ENCODE data around the gene SEPTIN5. TPM values are rescaled to one million over a fixed set of nuclear protein-coding genes. Genes with fewer than 3 reads are reported as not detected.
"Not testable (repeated sequence)": the region's sequence is repeated elsewhere in the genome, so short reads cannot be mapped to it uniquely, and the experiment has no call there.

The SEPTIN5 gene
- total RNA-seq, 1 experiment from 2014 or later = 2.0 TPM

DNA sequence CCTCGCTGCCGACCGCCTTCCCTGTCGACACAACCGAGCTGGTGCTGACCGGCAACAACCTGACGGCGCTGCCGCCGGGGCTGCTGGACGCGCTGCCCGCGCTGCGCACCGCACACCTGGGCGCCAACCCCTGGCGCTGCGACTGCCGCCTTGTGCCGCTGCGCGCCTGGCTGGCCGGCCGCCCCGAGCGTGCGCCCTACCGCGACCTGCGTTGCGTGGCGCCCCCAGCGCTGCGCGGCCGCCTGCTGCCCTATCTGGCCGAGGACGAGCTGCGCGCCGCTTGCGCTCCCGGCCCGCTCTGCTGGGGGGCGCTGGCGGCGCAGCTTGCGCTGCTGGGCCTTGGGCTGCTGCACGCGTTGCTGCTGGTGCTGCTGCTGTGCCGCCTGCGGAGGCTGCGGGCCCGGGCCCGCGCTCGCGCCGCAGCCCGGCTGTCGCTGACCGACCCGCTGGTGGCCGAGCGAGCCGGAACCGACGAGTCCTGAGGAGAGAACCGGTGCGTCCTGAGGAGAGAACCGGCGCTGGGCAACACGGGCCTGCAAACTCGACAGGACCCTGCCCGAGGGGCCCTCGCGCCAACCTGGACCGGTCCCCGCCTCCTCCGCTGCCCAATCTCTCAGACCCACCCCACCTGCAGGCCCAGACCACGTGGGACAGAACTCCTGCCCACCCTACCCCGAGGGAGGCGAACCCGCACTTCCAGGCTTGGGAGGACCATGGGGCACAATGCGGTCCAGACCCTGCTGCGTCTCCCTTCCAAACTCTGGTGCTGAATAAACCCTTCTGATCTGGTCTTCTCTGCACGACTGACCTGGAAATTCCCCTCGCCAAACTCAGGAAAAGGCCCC lies 9.9 kb downstream of the SEPTIN5 start:
- BruUV-seq (replicated peaks) = no TSS peak
- CTCF ChIA-PET = no interaction called here

DNA sequence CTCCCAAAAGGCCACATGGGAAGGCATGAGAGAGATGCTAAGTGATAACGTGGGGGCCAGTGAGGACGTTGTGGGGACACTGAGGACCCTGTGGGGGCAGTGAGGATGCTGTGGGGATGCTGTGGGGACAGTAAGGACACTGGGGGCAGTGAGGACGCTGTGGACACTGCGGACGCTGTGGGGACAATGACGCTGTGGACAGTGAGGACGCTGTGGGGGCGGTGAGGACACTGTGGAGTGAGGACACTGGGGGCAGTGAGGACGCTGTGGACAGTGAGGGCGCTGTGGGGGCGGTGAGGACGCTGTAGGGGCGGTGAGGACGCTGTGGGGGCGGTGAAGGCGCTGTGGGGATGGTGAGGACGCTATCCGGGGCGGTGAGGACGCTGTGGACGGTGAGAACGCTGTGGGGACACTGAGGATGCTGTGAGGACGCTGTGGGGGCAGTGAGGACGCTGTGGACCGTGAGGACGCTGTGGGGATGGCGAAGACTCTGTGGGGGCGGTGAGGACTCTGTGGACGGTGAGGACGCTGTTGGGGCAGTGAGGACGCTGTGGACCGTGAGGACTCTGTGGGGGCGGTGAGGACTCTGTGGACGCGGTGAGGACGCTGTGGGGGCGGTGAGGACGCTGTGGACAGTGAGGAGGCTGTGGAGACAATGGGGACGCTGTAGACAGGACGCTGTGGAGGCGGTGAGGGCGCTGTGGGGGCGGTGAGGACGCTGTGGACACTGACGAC lies 10.8 kb downstream of the SEPTIN5 start:
- H3K4me2 ChIP-seq = no peak overlapping the region
- H2AFZ ChIP-seq = no peak overlapping the region
- intact Hi-C loops (cut with micrococcal nuclease; ENCODE audit: unreplicated experiment) = no loop called here
- POLR2A ChIA-PET (ENCODE audit: unreplicated experiment) = no interaction called here
- BruUV-seq (replicated peaks) = no TSS peak
- H3K9me3 ChIP-seq (ENCODE audit: insufficient read depth, low read depth) = no peaks in the 10 kb centered on the region
- H3K27me3 ChIP-seq (ENCODE audit: insufficient read depth, low read depth) = 0 out of 2 replicates have a peak, but pooled peaks cover 3% of the 10 kb centered on the region
- CTCF ChIA-PET = no interaction called here
- TF ChIP-seq, protein P1, sequence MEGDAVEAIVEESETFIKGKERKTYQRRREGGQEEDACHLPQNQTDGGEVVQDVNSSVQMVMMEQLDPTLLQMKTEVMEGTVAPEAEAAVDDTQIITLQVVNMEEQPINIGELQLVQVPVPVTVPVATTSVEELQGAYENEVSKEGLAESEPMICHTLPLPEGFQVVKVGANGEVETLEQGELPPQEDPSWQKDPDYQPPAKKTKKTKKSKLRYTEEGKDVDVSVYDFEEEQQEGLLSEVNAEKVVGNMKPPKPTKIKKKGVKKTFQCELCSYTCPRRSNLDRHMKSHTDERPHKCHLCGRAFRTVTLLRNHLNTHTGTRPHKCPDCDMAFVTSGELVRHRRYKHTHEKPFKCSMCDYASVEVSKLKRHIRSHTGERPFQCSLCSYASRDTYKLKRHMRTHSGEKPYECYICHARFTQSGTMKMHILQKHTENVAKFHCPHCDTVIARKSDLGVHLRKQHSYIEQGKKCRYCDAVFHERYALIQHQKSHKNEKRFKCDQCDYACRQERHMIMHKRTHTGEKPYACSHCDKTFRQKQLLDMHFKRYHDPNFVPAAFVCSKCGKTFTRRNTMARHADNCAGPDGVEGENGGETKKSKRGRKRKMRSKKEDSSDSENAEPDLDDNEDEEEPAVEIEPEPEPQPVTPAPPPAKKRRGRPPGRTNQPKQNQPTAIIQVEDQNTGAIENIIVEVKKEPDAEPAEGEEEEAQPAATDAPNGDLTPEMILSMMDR (conservative IDR thresholded peaks at IDR 0.05) = no peak
- TF ChIP-seq EZH2 (IDR thresholded peaks at IDR 0.05; ENCODE audit: low read depth) = no peak
- no peak for DNase-seq
- H3K9me2 ChIP-seq (ENCODE audit: insufficient read depth) = no peaks in the 10 kb centered on the region
- H3K79me2 ChIP-seq (ENCODE audit: low read depth) = no peaks in the 10 kb centered on the region
- no peaks in the 10 kb centered on the region for H3F3A ChIP-seq (ENCODE audit: insufficient read depth, low read depth)
- no peak overlapping the region for H3K27ac ChIP-seq
- H3K4me3 ChIP-seq = no peak overlapping the region
- H3K36me3 ChIP-seq (ENCODE audit: low read depth) = no peaks in the 10 kb centered on the region
- no peaks in the 10 kb centered on the region for H4K20me1 ChIP-seq (ENCODE audit: insufficient read depth)
- peaks cover under 1% of the 10 kb centered on the region; the same call in 1 of the 2 replicates for H3K4me1 ChIP-seq (replicated peaks; ENCODE audit: insufficient read depth)

More for the DNA sequence above, 9.9 kb downstream of the SEPTIN5 start:
- DNase-seq = peak in 1 of 2 experiments; percentile 38
- Histone ChIP-seq H3K4me1 (replicated peaks; ENCODE audit: insufficient read depth) (no peaks in the 10 kb centered on the region), H3K9me2 (ENCODE audit: insufficient read depth) (no peaks in the 10 kb centered on the region), H3F3A (ENCODE audit: insufficient read depth, low read depth) (no peaks in the 10 kb centered on the region), H3K79me2 (ENCODE audit: low read depth) (no peaks in the 10 kb centered on the region), H2AFZ (no peak overlapping the region), H3K36me3 (ENCODE audit: low read depth) (no peaks in the 10 kb centered on the region), H3K4me3 (peak overlapping the region; percentile 3; the same call in 1 of the 2 replicates), H3K4me2 (peak overlapping the region; percentile 51), H3K27me3 (ENCODE audit: insufficient read depth, low read depth) (0 out of 2 replicates have a peak, but pooled peaks cover 3% of the 10 kb centered on the region), H4K20me1 (ENCODE audit: insufficient read depth) (no peaks in the 10 kb centered on the region), H3K9me3 (ENCODE audit: insufficient read depth, low read depth) (no peaks in the 10 kb centered on the region), H3K27ac (no peak overlapping the region)
- no peak for TF ChIP-seq EZH2 (IDR thresholded peaks at IDR 0.05; ENCODE audit: low read depth)
- TF ChIP-seq, protein P1 (conservative IDR thresholded peaks at IDR 0.05) = no peak
- POLR2A ChIA-PET (ENCODE audit: unreplicated experiment) = interaction anchor here (0.5 kb wide), 1 partner anchor 229 kb away, joined by 3 read pairs; no protein-coding TSS in a partner anchor
- intact Hi-C loops (cut with micrococcal nuclease; ENCODE audit: unreplicated experiment) = no loop called here

DNA sequence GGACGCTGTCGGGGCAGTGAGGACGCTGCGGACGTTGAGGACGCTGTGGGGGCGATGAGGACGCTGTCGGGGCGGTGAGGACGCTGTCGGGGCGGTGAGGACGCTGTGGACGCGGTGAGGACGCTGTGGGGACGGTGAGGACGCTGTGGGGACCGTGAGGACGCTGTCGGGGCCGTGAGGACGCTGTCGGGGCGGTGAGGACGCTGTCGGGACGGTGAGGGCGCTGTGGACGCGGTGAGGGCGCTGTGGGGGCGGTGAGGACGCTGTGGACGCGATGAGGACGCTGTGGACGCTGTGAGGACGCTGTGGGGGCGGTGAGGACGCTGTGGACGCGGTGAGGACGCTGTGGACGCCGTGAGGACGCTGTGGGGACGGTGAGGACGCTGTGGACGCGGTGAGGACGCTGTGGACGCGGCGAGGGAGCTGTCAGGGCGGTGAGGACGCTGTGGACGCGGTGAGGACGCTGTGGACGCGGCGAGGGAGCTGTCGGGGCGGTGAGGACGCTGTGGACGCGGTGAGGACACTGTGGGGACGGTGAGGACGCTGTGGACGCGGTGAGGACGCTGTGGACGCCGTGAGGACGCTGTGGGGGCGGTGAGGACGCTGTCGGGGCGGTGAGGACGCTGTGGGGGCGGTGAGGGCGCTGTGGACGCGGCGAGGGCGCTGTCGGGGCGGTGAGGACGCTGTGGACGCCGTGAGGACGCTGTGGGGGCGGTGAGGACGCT lies 11.9 kb downstream of the SEPTIN5 start:
- H4K20me1 ChIP-seq (ENCODE audit: insufficient read depth); H3F3A ChIP-seq (ENCODE audit: insufficient read depth, low read depth); CTCF ChIA-PET; H2AFZ ChIP-seq; H3K4me3 ChIP-seq; H3K9me3 ChIP-seq (ENCODE audit: insufficient read depth, low read depth); H3K79me2 ChIP-seq (ENCODE audit: low read depth); H3K9me2 ChIP-seq (ENCODE audit: insufficient read depth); intact Hi-C loops (cut with micrococcal nuclease; ENCODE audit: unreplicated experiment); H3K27ac ChIP-seq; H3K36me3 ChIP-seq (ENCODE audit: low read depth); DNase-seq; H3K4me1 ChIP-seq (replicated peaks; ENCODE audit: insufficient read depth); POLR2A ChIA-PET (ENCODE audit: unreplicated experiment); H3K4me2 ChIP-seq; H3K27me3 ChIP-seq (ENCODE audit: insufficient read depth, low read depth); BruUV-seq (replicated peaks): not testable (repeated sequence)

Data from PC-9 (cell line).